Effector memory CD8-positive, alpha-beta T cell (primary cell): Measurements from ENCODE around the gene BCL2L11.
"Not testable (repeated sequence)": the region's sequence is repeated elsewhere in the genome, so short reads cannot be mapped to it uniquely, and the experiment has no call there.

Experiments
- ATAC-seq: fragments of 150-1000 bp; cut with Tn5 transposase; replicated peaks from 2 replicates; pipeline ENCODE4 v1.10.0; 2021; ENCODE audit warnings: mild to moderate bottlenecking, moderate library complexity
- DNase-seq, 3 experiments: peaks; one replicate each; pipeline ENCODE4 v3.0.0; 2021
- H3K27ac Mint-ChIP-seq, 2 donors: one replicate each; pipeline ENCODE4 v1.8.0; 2022; ENCODE audit warnings: mild to moderate bottlenecking in 2 of 2, mixed read lengths in 2 of 2, moderate library complexity in 2 of 2
- H3K27me3 Mint-ChIP-seq, 2 donors: one replicate each; pipeline ENCODE4 v1.8.0; 2022; ENCODE audit warnings: mixed read lengths in 2 of 2
- H3K36me3 Mint-ChIP-seq: one replicate; pipeline ENCODE4 v1.8.0; 2022; ENCODE audit warnings: mild to moderate bottlenecking, moderate library complexity, mixed read lengths; ENCODE audit not compliant: insufficient read depth
- H3K4me1 Mint-ChIP-seq, 2 donors: one replicate each; pipeline ENCODE4 v1.8.0; 2022; ENCODE audit warnings: low read depth in 2 of 2, mixed read lengths in 2 of 2
- H3K4me3 Mint-ChIP-seq, 2 donors: one replicate each; pipeline ENCODE4 v1.8.0; 2022; ENCODE audit warnings: mild to moderate bottlenecking in 2 of 2, mixed read lengths in 2 of 2, moderate library complexity in 2 of 2
- H3K9me3 Mint-ChIP-seq, 2 donors: one replicate each; pipeline ENCODE4 v1.8.0; 2022; ENCODE audit warnings: mixed read lengths in 2 of 2
- total RNA-seq, 9 experiments: gene quantifications; one replicate each; lab custom pipeline; 2026; lab: John Stamatoyannopoulos, UW

The BCL2L11 gene
- 28.0 to 98.7 (median 52.2) reads per million in 9 experiments for total RNA-seq

GRCh38 chr2:111120253-111121027 lies at the start of gene BCL2L11:
Gene BCL2L11 (plus strand): TSS chr2:111120914. CDS start chr2:111123746, 2,832 bp downstream.
- Mint-ChIP-seq H3K27me3 (peaks cover 39 to 41% of the 10 kb centered on the region in 2 donors), H3K27ac (peak within 1 kb of the TSS; percentile 81 to 96), H3K4me3 (peak within 1 kb of the TSS; percentile 95 to 97), H3K36me3 (peaks cover 46% of the 10 kb centered on the region), H3K9me3 (no peaks in the 10 kb centered on the region), H3K4me1 (peaks cover 43 to 46% of the 10 kb centered on the region in 2 donors)
- ATAC-seq (peak; percentile 70), DNase-seq (peak; percentile 84 to 91 (median 85))

GRCh38 chr2:111071600-111072171 lies 49.0 kb upstream of the BCL2L11 start:
- ATAC-seq = no peak
- H3K4me3 Mint-ChIP-seq = no peak overlapping the region
- H3K9me3 Mint-ChIP-seq = peaks cover 0 to 4% of the 10 kb centered on the region in 2 donors
- peaks cover 2 to 4% of the 10 kb centered on the region in 2 donors for H3K27me3 Mint-ChIP-seq
- H3K4me1 Mint-ChIP-seq = peaks cover 0 to 1% of the 10 kb centered on the region in 2 donors
- peaks cover 3% of the 10 kb centered on the region for H3K36me3 Mint-ChIP-seq
- no peak for DNase-seq
- H3K27ac Mint-ChIP-seq = peak overlapping the region in 1 of 2 donors; percentile 18

GRCh38 chr2:111072220-111072871 lies 48.4 kb upstream of the BCL2L11 start:
- Mint-ChIP-seq H3K9me3 (peaks cover 0 to 4% of the 10 kb centered on the region in 2 donors), H3K4me3 (no peak overlapping the region), H3K27me3 (peaks cover 9 to 10% of the 10 kb centered on the region in 2 donors), H3K27ac (no peak overlapping the region), H3K36me3 (peaks cover 3% of the 10 kb centered on the region), H3K4me1 (peaks cover 0 to 1% of the 10 kb centered on the region in 2 donors)
- DNase-seq (no peak), ATAC-seq (no peak)

GRCh38 chr2:111082659-111083058 lies 38.1 kb upstream of the BCL2L11 start:
- DNase-seq, H3K4me1 Mint-ChIP-seq, H3K9me3 Mint-ChIP-seq, H3K4me3 Mint-ChIP-seq, H3K36me3 Mint-ChIP-seq, H3K27ac Mint-ChIP-seq, ATAC-seq: not testable (repeated sequence)
- H3K27me3 Mint-ChIP-seq = peaks cover 85 to 92% of the 10 kb centered on the region in 2 donors

GRCh38 chr2:111091811-111092211 lies 28.9 kb upstream of the BCL2L11 start:
- Mint-ChIP-seq H3K27me3 (peaks cover 20 to 45% of the 10 kb centered on the region in 2 donors), H3K4me3 (no peak overlapping the region), H3K9me3 (no peaks in the 10 kb centered on the region), H3K27ac (no peak overlapping the region), H3K4me1 (no peaks in the 10 kb centered on the region), H3K36me3 (no peaks in the 10 kb centered on the region)
- ATAC-seq (no peak), DNase-seq (no peak)

- Mint-ChIP-seq H3K4me1 (no peaks in the 10 kb centered on the region), H3K27me3 (peaks cover 20 to 33% of the 10 kb centered on the region in 2 donors), H3K36me3 (no peaks in the 10 kb centered on the region), H3K9me3 (no peaks in the 10 kb centered on the region), H3K27ac (no peak overlapping the region), H3K4me3 (no peak overlapping the region)
- ATAC-seq (no peak), DNase-seq (no peak)
Observed at GRCh38 chr2:111094691-111095090, 26.0 kb upstream of the BCL2L11 start.

- no peak for ATAC-seq
- peaks cover 4 to 5% of the 10 kb centered on the region in 2 donors for H3K4me1 Mint-ChIP-seq
- no peaks in the 10 kb centered on the region for H3K9me3 Mint-ChIP-seq
- H3K27ac Mint-ChIP-seq = no peak overlapping the region
- no peak for DNase-seq
- no peaks in the 10 kb centered on the region for H3K36me3 Mint-ChIP-seq
- H3K4me3 Mint-ChIP-seq = no peak overlapping the region
- H3K27me3 Mint-ChIP-seq = peaks cover 15 to 27% of the 10 kb centered on the region in 2 donors
Observed at GRCh38 chr2:111095434-111095833, 25.3 kb upstream of the BCL2L11 start.

- peaks cover 10 to 11% of the 10 kb centered on the region in 2 donors for H3K4me1 Mint-ChIP-seq
- no peak overlapping the region for H3K27ac Mint-ChIP-seq
- no peak overlapping the region for H3K4me3 Mint-ChIP-seq
- no peak for ATAC-seq
- H3K27me3 Mint-ChIP-seq = no peaks in the 10 kb centered on the region
- no peaks in the 10 kb centered on the region for H3K36me3 Mint-ChIP-seq
- DNase-seq = no peak
- H3K9me3 Mint-ChIP-seq = no peaks in the 10 kb centered on the region
Observed at GRCh38 chr2:111099402-111099801, 21.3 kb upstream of the BCL2L11 start.

- DNase-seq = no peak
- no peak for ATAC-seq
- peak overlapping the region; percentile 41 to 45 for H3K27ac Mint-ChIP-seq
- no peaks in the 10 kb centered on the region for H3K27me3 Mint-ChIP-seq
- H3K9me3 Mint-ChIP-seq = no peaks in the 10 kb centered on the region
- no peaks in the 10 kb centered on the region for H3K36me3 Mint-ChIP-seq
- H3K4me3 Mint-ChIP-seq = peak overlapping the region; percentile 36 to 53
- H3K4me1 Mint-ChIP-seq = peaks cover 10 to 11% of the 10 kb centered on the region in 2 donors
Observed at GRCh38 chr2:111100087-111100764, 20.5 kb upstream of the BCL2L11 start.

- peak overlapping the region; percentile 41 to 45 for H3K27ac Mint-ChIP-seq
- DNase-seq (no peak), ATAC-seq (peak; percentile 65)
- no peaks in the 10 kb centered on the region for H3K36me3 Mint-ChIP-seq
- no peaks in the 10 kb centered on the region for H3K27me3 Mint-ChIP-seq
- H3K9me3 Mint-ChIP-seq = no peaks in the 10 kb centered on the region
- H3K4me1 Mint-ChIP-seq = peaks cover 10 to 11% of the 10 kb centered on the region in 2 donors
- peak overlapping the region; percentile 36 to 53 for H3K4me3 Mint-ChIP-seq
Observed at GRCh38 chr2:111100765-111101162, 19.9 kb upstream of the BCL2L11 start.

- ATAC-seq (no peak), DNase-seq (no peak)
- H3K36me3 Mint-ChIP-seq = no peaks in the 10 kb centered on the region
- peaks cover 10 to 11% of the 10 kb centered on the region in 2 donors for H3K4me1 Mint-ChIP-seq
- no peaks in the 10 kb centered on the region for H3K27me3 Mint-ChIP-seq
- no peaks in the 10 kb centered on the region for H3K9me3 Mint-ChIP-seq
- no peak overlapping the region for H3K27ac Mint-ChIP-seq
- no peak overlapping the region for H3K4me3 Mint-ChIP-seq
Observed at GRCh38 chr2:111101592-111101991, 19.1 kb upstream of the BCL2L11 start.

GRCh38 chr2:111102216-111102615 lies 18.5 kb upstream of the BCL2L11 start:
- H3K4me3 Mint-ChIP-seq = no peak overlapping the region
- H3K4me1 Mint-ChIP-seq = peaks cover 10 to 11% of the 10 kb centered on the region in 2 donors
- ATAC-seq (no peak), DNase-seq (no peak)
- H3K27me3 Mint-ChIP-seq = no peaks in the 10 kb centered on the region
- H3K27ac Mint-ChIP-seq = no peak overlapping the region
- H3K9me3 Mint-ChIP-seq = no peaks in the 10 kb centered on the region
- H3K36me3 Mint-ChIP-seq = no peaks in the 10 kb centered on the region

- Mint-ChIP-seq H3K4me1 (peaks cover 1 to 2% of the 10 kb centered on the region in 2 donors), H3K27ac (no peak overlapping the region), H3K36me3 (no peaks in the 10 kb centered on the region), H3K4me3 (no peak overlapping the region), H3K9me3 (no peaks in the 10 kb centered on the region), H3K27me3 (peaks cover 8 to 13% of the 10 kb centered on the region in 2 donors)
- ATAC-seq = no peak
- no peak for DNase-seq
Observed at GRCh38 chr2:111105926-111106325, 14.8 kb upstream of the BCL2L11 start.
